Upper lobe of right lung (tissue), 1 donor: ENCODE results near the gene HTATIP2. TPM values are rescaled to one million over a fixed set of nuclear protein-coding genes. Genes with fewer than 3 reads are reported as not detected.
A peak's percentile ranks its signal among the peaks of the same experiment; 100 is the strongest.

ENCODE experiments used
- ATAC-seq: fragments of 200-7000 bp; cut with Tn5 transposase; one replicate; pipeline ENCODE4 v1.9.1; 2020; ENCODE audit warnings: mild to moderate bottlenecking, moderate library complexity
- DNase-seq: peaks from one replicate; pipeline ENCODE4 v3.0.0-alpha.2; 2020
- H3K27ac ChIP-seq: fragments of 200-600 bp; one replicate; pipeline ENCODE4 v1.8.0; 2022
- H3K27me3 ChIP-seq: fragments of 200-600 bp; one replicate; pipeline ENCODE4 v1.8.0; 2022; ENCODE audit warnings: mild to moderate bottlenecking
- H3K36me3 ChIP-seq: fragments of 200-600 bp; one replicate; pipeline ENCODE4 v1.8.0; 2022
- H3K4me1 ChIP-seq: fragments of 200-600 bp; one replicate; pipeline ENCODE4 v1.8.0; 2022
- H3K4me3 ChIP-seq: fragments of 200-600 bp; one replicate; pipeline ENCODE4 v1.8.0; 2022; ENCODE audit warnings: mild to moderate bottlenecking
- H3K9me3 ChIP-seq: fragments of 200-600 bp; one replicate; pipeline ENCODE4 v1.8.0; 2022
- CTCF ChIP-seq: fragments of 200-600 bp; IDR thresholded peaks from one replicate; pipeline ENCODE4 v1.8.0; 2022; ENCODE audit warnings: antibody characterized with exemption
- intact Hi-C: fragments of 100-400 bp; cut with DNase I; formaldehyde crosslinking; loops from one replicate; pipeline ENCODE4 v1.11.0; 2022
- long read RNA-seq: library from polyadenylated mRNA; unstranded; transcript quantifications from one replicate; pipeline ENCODE4 v2.0.0, GENCODE V29; 2021
- total RNA-seq: library from RNA; stranded (reverse); fragmentation: NEBNext Ultra II Directional; extraction: Animal tissue kit (Norgen Biotek cat#: 25700); gene quantifications from one replicate; pipeline ENCODE4 v1.2.1, GENCODE V29; 2021
- donor health status: DM: no; HTN: yes; CAD: no; lungs with severe emphysema.

HTATIP2 gene
- total RNA-seq = 59.9 TPM
- long read RNA-seq, transcript HTATIP2-201 (6 exons, 1,477 nt) = major isoform, 77 of 110 reads
- long read RNA-seq, transcript HTATIP2-204 (5 exons, 1,748 nt) = minor isoform, 15 of 110 reads
- long read RNA-seq, transcript HTATIP2-202 (6 exons, 886 nt) = minor isoform, 12 of 110 reads
- long read RNA-seq, partial matches to known transcripts = 0 of 110 reads
- long read RNA-seq, other reads (novel, unspliced or antisense) = 2 of 110 reads

GRCh38 chr11:20363500-20364340 lies at the start of gene HTATIP2:
TSS of gene HTATIP2 (plus strand) at chr11:20363714. CDS start at chr11:20364238, 524 bp downstream.
- H3K4me1 ChIP-seq = peaks cover 7% of the 10 kb centered on the region
- DNase-seq (peak; percentile 89), ATAC-seq (peak; percentile 94)
- H3K27ac ChIP-seq = peak within 1 kb of the TSS; percentile 91
- no peaks in the 10 kb centered on the region for H3K9me3 ChIP-seq
- H3K4me3 ChIP-seq = peak within 1 kb of the TSS; percentile 91
- no peak for TF ChIP-seq CTCF
- intact Hi-C loops = no loop called here
- no peaks in the 10 kb centered on the region for H3K36me3 ChIP-seq
- H3K27me3 ChIP-seq = no peaks in the 10 kb centered on the region

GRCh38 chr11:20315800-20316199 lies 47.7 kb upstream of the HTATIP2 start:
- DNase-seq = no peak
- Histone ChIP-seq H3K36me3 (no peaks in the 10 kb centered on the region), H3K4me3 (no peak overlapping the region), H3K9me3 (no peaks in the 10 kb centered on the region), H3K27ac (no peak overlapping the region), H3K4me1 (no peaks in the 10 kb centered on the region), H3K27me3 (no peaks in the 10 kb centered on the region)
- intact Hi-C loops = no loop called here
- no peak for TF ChIP-seq CTCF
- no peak for ATAC-seq

GRCh38 chr11:20321177-20321576 lies 42.3 kb upstream of the HTATIP2 start:
- no peaks in the 10 kb centered on the region for H3K4me1 ChIP-seq
- ATAC-seq = no peak
- DNase-seq = no peak
- intact Hi-C loops = no loop called here
- H3K27ac ChIP-seq = no peak overlapping the region
- H3K36me3 ChIP-seq = no peaks in the 10 kb centered on the region
- H3K4me3 ChIP-seq = no peak overlapping the region
- no peaks in the 10 kb centered on the region for H3K27me3 ChIP-seq
- H3K9me3 ChIP-seq = no peaks in the 10 kb centered on the region
- TF ChIP-seq CTCF = no peak

- H3K27me3 ChIP-seq = no peaks in the 10 kb centered on the region
- DNase-seq = no peak
- H3K27ac ChIP-seq = no peak overlapping the region
- no peak overlapping the region for H3K4me3 ChIP-seq
- no peaks in the 10 kb centered on the region for H3K4me1 ChIP-seq
- intact Hi-C loops = no loop called here
- no peak for TF ChIP-seq CTCF
- no peaks in the 10 kb centered on the region for H3K36me3 ChIP-seq
- no peak for ATAC-seq
- H3K9me3 ChIP-seq = no peaks in the 10 kb centered on the region
These were observed 36.1 kb upstream of the HTATIP2 start for GRCh38 chr11:20327377-20327935.

- Histone ChIP-seq H3K36me3 (no peaks in the 10 kb centered on the region), H3K4me3 (no peak overlapping the region), H3K4me1 (no peaks in the 10 kb centered on the region), H3K27ac (no peak overlapping the region), H3K9me3 (no peaks in the 10 kb centered on the region), H3K27me3 (peaks cover 33% of the 10 kb centered on the region)
- ATAC-seq (no peak), DNase-seq (no peak)
- intact Hi-C loops = no loop called here
- no peak for TF ChIP-seq CTCF
These were observed 27.5 kb upstream of the HTATIP2 start for GRCh38 chr11:20336056-20336455.
